HPDE6-E6E7 (cell line): ENCODE data around the gene KDM4B.
"Not testable (repeated sequence)": the region's sequence is repeated elsewhere in the genome, so short reads cannot be mapped to it uniquely, and the experiment has no call there.

Experiments
- DNase-seq: peaks from one replicate; pipeline ENCODE4 v3.0.0; 2011; ENCODE audit warnings: missing footprints; ENCODE audit errors: extremely low spot score

The KDM4B gene

DNA sequence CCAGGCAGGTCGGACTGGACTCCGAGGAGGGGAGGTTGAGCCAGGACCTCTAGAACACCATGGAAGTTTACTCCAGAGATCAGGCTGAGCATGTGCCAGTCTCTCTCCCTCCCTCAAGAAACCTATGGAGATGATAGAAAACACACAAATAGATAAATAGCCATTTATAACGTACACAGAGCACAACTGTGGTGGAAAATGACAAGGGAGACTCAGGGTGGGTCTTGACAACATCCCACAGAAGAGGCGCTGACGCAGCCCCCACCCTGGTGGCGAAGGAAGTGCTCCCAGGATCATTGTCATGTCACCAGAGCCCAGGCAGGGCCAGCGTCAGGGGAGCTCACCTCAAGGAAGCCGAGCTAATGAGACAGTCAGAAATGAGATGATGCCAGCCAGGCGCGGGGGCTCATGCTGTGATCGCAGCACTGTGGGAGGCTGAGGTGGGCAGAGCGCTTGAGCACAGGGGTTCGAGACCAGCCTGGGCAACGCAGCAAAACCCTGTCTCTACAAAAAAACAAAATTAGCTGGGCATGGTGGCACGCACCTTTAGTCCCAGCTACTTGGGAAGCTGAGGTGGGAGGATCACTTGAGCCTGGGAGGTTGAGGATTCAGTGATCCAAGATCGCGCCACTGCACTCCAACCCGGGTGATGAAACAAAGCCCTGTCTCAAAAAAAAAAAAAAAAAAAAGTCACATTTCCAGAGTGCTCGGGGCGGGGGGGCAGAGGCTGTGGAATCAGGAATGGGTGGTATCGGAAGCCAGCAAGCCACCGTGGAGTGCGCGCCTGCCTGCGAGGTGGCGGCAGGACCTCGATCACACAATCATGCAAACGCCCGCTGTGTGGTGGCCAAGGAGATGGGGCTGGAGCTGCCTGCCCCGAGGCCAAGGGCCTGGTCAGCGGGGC lies 178.4 kb downstream of the KDM4B start:
- no peak for DNase-seq

DNA sequence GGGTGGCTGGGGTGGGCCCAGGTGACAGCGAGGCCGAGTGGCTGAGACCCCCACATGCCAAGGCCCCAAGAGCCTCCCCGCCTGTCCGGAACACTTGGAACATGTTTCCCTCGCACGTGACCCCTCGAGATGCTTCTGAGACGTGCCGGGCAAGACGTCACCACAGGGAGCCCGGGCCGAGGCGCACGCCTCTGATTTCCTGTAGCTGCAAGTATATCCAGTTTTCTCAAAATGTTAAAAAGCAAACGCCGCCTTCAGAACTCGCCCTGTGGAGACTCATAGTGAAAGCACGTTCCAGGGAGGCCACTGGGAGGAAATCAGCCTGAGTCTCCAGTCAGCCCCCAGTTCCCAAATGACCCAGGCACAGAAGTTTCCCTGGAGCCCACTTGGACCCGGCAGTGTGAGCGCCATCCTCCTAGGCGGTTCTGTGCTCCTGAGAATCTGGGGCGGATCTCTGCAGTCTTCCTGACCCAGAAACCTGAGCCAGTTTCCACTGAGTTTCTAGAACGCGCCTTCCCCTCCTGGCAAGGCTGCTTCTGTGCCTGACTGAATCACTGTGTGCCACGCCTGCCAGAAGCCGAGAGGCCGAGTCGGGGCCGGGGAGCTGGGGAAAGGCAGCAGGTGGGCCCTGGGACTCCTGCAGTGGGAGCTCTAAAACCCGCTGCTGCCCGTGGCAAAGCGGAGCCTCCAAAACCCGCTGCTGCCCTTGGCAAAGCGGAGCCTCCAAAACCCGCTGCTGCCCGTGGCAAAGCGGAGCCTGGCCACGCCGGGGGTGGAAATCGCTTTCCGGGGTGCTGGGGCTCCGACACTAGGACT lies 179.3 kb downstream of the KDM4B start:
- DNase-seq, result no peak

DNA sequence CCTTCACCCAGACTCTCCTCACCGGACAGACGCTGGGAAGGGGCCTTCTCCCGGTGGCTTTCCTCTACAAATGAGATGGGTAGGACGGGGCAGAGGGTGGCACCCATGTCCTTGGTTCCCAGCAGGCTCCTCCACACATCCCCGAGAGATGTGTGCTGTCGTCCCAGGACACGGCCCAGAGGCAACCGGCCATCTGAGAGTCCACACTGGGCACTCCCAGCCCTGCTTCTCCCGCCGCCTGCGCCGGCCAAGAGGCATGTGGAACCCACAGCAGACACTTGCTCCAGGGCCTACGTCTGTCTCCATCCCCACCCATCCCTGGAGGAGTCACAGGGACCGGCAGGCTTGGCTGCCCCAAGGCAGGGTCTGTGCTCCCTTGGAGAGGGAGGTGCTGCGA lies 179.9 kb downstream of the KDM4B start:
- DNase-seq, result no peak

DNA sequence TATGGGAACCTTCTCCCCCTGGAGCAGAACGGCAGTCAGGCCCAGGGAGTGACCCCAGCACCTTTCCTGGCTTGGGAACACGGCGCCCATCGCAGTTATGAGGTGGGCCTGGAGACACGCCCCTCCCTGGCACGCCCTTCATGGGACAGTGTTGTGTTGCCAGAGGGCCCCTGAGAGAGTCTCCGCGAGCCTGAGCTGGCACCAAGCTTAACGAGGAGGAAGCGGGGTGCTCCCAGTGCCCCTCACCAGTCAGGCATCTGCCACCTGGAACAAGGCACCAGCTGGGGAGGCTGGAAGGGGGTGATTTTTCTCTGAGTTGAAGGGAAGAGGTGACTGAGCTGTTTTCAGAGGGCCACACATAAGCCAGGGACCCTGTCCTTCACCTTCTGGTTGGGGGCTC lies 180.6 kb downstream of the KDM4B start:
- no peak for DNase-seq

DNA sequence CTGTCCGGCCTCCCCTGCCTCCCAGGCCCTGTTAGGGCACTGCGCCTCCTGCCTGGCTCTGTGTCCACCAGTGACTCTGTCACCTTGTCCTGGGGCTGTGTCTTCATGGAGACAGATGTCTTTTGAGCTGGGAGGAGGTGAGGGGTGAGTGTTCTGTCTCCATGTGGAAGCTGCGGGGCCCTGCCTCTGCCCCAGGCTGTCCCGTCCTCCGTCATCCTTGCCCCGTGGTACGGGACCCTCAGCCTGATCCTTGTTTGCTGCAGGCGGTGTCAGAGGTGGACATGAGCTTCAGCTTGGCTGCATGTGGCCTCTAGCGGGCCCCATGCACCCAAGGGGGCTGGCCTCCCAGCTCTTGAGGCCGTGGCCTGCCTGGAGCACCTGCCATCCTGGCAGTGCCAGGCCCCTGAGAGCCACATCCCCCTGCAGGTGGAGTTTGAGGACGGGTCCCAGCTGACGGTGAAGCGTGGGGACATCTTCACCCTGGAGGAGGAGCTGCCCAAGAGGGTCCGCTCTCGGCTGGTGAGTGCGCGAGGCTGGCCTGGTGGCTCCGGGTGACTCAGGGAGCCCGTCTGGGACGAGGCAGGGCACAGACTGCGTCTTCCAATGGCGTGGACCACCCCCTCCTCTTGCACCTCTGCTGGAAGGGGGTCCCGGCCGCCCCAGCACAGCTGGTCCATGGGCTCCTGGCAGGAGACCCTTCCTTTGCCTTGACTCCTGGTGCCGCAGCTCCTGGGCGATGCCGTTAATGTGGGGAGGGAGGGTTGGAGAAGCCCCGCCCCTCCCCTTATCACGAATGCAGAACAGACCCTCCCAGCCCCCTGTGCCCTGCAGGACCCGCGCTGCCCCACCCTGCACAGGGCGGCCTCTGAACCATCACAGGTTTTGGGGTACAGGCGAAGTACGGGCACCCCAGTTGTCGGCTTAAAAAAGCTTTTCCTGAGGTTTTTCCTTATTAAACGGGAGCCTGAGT lies 181.3 kb downstream of the KDM4B start:
- DNase-seq, result no peak

DNA sequence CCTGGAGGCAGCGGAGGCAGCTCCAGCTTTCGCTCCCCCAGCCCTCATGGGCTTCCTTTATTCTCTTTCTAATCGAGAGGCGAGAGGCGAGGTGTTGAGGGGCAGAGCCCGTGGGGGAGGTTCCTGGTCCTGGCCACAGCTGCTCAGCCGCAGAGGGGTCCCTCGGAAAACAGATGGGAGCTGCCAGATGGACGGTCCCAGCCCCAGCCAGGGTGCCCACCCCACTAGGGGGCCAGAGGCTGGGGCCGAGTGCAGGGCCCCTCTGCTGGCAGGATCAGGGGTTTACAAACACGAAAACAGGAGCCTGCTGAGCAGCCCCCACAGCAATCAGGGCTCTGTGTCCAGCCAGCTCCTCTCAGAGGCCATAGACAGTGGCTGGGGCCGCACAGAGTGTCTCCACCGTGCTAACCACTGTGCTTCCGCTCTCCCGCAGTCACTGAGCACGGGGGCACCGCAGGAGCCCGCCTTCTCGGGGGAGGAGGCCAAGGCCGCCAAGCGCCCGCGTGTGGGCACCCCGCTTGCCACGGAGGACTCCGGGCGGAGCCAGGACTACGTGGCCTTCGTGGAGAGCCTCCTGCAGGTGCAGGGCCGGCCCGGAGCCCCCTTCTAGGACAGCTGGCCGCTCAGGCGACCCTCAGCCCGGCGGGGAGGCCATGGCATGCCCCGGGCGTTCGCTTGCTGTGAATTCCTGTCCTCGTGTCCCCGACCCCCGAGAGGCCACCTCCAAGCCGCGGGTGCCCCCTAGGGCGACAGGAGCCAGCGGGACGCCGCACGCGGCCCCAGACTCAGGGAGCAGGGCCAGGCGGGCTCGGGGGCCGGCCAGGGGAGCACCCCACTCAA lies 182.2 kb downstream of the KDM4B start:
- no peak for DNase-seq

DNA sequence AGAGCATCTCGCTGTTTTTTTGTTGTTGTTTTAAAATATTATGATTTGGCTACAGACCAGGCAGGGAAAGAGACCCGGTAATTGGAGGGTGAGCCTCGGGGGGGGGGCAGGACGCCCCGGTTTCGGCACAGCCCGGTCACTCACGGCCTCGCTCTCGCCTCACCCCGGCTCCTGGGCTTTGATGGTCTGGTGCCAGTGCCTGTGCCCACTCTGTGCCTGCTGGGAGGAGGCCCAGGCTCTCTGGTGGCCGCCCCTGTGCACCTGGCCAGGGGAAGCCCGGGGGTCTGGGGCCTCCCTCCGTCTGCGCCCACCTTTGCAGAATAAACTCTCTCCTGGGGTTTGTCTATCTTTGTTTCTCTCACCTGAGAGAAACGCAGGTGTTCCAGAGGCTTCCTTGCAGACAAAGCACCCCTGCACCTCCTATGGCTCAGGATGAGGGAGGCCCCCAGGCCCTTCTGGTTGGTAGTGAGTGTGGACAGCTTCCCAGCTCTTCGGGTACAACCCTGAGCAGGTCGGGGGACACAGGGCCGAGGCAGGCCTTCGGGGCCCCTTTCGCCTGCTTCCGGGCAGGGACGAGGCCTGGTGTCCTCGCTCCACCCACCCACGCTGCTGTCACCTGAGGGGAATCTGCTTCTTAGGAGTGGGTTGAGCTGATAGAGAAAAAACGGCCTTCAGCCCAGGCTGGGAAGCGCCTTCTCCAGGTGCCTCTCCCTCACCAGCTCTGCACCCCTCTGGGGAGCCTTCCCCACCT lies 183.3 kb downstream of the KDM4B start:
- no peak for DNase-seq

DNA sequence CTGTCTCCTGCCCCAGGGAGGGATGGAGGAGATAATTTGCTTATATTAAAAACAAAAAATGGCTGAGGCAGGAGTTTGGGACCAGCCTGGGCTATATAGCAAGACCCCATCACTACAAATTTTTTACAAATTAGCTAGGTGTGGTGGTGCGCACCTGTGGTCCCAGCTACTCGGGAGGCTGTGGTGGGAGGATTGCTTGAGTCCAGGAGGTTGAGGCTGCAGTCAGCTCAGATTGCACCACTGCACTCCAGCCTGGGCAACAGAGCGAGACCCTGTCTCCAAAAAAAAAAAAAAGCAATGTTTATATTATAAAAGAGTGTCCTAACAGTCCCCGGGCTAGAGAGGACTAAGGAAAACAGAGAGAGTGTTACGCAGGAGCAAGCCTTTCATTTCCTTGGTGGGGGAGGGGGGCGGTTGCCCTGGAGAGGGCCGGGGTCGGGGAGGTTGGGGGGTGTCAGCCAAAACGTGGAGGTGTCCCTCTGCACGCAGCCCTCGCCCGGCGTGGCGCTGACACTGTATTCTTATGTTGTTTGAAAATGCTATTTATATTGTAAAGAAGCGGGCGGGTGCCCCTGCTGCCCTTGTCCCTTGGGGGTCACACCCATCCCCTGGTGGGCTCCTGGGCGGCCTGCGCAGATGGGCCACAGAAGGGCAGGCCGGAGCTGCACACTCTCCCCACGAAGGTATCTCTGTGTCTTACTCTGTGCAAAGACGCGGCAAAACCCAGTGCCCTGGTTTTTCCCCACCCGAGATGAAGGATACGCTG lies 184.0 kb downstream of the KDM4B start:
- DNase-seq, result no peak

DNA sequence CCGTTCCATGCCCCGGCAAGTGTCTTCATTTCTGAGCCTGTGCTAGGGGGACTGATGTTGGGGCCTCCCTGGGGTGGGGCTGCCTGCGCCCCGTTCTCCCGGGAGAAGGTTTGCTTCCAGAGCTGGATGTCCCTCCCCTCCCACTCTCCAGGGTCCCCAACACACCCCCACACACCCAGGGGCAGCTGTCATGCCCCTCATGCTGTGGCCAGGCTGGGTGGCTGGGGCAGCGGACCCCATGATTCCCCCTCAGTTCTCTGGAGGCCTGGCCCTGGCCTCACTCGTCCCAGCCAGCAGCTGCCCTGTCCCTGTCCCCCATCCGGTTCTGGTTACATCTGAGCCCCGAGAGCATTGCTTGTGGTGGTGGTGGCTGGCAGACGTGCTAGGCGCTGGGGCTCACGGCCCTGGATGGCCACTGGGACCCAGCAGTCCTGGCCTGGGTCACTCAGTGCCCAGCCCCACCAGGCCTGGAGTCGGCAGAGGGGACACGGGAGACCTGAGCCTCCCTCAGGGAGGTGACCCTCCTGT lies 184.8 kb downstream of the KDM4B start:
- DNase-seq, result no peak

DNA sequence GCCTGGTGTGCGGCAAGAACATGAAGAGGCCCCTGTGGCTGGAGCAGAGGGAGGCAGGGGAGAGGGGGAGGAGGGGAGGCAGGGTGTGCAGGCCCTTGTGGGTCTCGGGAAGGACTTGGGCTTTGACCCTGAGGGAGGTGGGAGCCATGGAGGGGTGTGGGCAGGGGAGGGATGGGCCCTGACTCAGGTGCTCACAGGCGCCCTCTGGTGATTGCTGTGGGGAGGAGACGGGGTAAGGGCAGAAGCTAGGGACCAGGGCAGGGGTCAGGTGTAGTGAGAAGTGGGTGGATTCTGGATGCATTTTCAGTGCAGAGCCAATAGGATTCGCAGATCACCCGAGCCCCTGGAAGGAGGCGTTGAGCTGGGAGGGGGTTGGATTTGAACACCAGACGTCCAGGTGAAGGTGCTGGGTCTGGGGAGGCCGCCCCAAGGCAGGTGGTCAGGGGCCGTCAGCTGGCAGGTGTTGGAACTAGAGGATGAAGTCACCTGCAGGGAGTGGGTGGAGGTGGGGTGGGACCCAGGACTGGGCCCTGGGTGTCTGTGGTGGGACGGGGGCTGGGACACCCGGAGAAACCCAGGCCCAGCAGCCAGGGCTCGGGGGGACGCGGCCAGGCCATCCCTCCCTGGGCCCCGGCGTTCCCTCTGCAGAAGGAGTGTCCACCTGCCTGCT lies 185.4 kb downstream of the KDM4B start:
- DNase-seq, result no peak

DNA sequence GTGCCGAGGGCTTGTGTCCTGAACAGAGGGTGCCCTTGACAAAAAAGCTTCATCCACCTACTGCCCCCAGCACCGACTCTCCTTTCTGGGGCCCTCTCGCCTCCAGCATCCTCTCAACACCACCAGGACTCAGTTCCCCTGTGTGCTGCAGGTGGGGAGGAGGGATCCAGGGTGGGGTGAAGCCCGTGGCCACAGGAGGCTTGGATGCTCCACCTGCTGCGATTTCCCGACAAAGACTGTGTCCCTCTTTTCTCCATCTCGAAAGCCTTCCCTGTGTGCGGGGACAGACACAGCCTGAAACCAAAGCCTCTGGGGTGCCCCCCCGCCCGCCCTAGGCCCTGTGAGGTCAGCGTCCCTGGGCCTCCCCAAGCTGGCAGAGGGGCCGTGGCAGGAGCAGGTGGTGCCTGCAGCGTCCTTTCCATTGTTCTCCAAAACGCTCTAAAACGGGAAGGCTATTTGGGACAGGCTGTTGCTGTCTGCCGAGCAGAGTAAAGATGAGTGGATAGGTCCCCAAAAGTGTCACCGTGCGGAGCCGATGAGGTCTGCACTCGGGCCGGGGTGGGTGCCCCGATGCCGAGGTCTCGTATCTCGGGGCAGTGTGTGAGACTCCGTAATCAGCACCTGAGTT lies 186.0 kb downstream of the KDM4B start:
- DNase-seq, result no peak

DNA sequence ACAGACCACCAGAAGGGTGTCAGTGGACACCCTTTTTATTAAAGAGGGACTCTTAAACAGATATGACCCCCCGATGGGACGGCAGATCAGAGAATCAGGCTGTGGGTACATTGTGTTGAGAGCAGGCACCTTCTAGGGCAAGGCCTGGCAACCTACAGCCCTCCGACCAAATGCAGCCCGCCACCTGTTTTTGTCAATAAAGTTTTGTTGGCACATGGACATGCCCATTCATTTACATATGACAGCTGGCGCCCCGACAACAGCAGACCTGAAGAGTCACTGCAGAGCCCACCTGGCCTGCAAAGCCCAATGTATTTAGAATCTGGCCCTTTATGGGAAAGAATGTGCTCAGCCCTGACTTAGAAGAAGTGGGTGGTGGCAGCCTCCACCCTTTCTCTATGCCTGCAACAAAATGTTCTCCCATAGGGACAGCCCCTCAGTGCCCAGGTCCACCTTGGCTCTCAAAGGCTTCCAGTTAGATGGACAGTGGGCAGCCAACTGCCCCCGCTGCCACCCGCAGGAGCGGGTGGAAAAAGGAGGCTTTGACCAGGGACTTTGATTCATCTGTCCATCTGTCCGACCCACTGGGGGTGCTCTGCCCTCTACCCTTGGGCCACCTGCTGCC lies 186.8 kb downstream of the KDM4B start:
- no peak for DNase-seq

DNA sequence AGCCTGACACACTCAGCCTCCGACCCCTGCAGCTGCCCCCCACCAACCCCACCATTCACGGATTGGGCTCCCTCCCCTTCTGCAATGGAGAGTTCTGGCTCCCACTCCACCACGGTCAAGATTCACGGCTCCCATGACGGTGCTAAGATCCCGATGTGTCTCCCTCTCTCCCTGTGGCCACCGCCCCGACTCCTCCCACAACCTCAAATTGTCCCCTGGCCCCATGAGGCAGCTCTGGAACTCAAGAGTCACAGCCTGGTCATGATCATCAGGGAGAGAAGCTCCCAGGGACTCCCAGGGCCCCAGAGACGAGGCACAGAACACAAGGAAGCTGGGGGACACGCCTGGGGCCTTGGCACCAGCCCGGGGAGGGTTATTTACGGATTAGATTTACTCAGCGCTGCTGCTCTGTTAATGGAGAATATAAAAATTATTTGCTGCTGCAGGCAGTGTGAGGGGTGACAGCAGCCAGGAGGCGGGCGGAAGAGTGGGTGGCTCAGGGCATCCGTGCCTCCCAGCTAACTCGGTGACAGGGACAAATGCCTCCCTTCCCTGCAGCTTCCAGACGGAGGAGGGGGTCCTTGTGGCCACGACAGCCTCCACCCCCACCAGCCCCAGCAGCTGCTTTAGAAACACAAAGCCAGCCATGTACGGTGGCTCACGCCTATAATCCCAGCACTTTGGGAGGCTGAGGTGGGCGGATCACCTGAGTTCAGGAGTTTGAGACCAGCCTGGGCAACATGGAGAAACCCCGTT lies 187.5 kb downstream of the KDM4B start:
- no peak for DNase-seq

DNA sequence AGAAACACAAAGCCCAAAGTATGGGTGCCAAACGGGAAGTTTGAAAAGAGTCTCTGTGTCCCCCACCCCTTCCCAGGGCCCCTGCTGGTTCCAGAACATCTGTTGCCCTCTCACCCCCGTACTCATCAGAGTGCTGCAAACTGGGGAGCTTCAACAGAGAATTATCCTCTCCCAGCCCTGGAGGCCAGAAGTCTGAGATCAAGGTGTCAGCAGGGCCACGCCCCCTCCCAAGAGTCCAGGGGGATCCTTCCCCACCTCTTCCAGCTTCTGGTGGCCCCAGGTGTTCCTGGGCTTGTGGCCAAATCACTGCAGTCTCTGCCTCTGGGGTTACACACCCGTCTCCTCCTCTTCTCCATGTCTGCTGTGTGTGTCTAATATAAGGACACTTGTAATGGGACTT lies 188.3 kb downstream of the KDM4B start:
- DNase-seq, result no peak

DNA sequence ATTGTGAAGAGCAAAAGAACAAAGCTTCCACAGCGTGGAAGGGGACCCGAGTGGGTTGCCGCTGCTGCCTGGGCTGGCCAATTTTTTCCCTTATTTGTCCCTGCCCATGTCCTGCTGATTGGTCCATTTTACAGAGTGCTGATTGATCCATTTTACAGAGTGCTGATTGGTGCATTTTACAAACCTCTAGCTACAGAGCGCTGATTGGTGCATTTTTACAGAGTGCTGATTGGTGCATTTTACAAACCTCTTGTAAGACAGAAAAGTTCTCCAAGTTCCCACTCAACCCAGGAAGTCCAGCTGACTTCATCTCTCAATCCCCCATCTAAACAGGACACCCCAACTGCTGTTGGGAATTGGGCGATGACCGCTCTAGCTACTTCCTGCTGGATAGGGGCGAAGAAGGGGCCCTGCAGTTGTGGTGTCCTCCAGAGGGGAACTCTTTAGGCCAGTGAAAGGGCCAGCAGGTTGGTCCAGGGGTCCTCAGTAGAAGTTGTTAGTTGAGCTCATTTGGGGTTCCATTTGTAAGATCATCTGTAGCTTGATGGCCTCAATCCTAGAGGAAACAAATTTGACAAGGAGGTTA lies 189.7 kb downstream of the KDM4B start:
- not testable (repeated sequence) for DNase-seq

DNA sequence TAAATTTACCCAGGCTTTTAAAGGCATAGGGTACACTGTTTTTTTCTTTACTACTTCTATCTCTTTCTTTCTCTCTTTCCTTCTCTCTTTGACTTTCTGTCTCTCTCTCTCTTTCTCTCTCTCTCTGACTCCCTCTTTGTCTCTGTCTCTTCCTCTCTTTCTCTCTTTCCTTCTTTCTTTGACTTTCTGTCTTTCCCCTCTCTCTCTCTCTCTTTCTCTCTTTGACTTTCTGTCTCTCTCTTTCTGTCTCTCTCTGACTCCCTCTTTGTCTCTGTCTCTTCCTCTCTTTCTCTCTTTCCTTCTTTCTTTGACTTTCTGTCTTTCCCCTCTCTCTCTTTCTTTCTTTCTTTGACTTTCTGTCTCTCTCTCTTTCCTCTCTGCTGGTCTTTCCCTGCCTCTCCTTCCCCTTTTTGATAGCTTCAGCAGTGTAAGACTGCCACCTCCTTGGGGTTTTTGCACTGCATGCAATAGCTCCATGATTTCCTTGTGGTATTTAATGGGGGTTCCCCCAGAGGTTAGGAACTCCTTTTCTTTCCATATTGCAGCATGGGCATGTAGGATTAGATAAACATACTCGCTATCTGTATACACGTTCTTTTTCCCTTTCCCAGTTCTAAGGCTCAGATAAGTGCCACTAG lies 191.4 kb downstream of the KDM4B start:
- not testable (repeated sequence) for DNase-seq
